DMS53 (cell line): ENCODE measurements around the gene C7orf57.
"Not testable (repeated sequence)": the region's sequence is repeated elsewhere in the genome, so short reads cannot be mapped to it uniquely, and the experiment has no call there.

Experiments
- DNase-seq: peaks from one replicate; lab custom pipeline; 2025; lab: John Stamatoyannopoulos, UW

The C7orf57 gene

DNA sequence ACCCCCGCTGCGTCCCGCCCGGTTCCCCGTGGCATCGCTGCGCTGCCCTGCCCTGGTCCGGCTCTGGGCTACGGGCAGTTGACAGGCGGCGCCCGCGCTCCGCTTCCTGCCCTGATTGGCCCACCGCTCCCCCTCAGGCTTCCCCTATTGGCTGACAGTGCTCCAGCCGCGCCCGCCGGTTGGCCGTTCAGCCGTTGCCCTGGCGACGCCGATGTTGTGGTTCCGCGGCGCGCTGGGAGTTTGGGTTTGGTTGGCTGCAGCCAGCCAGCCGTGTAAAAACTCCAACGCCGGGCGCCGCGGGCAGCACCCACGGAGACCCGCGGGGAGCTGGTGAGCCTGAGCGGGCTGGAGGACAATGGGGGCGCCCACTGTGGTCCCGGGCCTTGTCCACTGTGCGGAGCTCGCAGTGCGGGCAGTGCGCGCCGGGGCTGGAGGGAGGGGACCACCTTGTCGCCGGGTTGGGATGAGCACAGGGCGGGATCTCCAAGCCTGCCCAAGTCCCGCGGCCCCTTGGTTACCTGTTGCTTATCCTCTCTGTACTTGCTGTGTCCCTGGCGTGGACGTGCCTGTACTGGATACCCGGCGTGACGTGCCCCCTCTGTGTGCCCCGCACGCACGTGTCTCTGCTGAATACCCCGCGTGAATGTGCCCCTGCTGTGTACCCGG, at the start of gene C7orf57:
Gene C7orf57, plus strand, starts transcription at position 243 of the 666 bp plus-strand sequence. CDS start 766 bp downstream, outside the sequence.
- peak; percentile 97 for DNase-seq

DNA sequence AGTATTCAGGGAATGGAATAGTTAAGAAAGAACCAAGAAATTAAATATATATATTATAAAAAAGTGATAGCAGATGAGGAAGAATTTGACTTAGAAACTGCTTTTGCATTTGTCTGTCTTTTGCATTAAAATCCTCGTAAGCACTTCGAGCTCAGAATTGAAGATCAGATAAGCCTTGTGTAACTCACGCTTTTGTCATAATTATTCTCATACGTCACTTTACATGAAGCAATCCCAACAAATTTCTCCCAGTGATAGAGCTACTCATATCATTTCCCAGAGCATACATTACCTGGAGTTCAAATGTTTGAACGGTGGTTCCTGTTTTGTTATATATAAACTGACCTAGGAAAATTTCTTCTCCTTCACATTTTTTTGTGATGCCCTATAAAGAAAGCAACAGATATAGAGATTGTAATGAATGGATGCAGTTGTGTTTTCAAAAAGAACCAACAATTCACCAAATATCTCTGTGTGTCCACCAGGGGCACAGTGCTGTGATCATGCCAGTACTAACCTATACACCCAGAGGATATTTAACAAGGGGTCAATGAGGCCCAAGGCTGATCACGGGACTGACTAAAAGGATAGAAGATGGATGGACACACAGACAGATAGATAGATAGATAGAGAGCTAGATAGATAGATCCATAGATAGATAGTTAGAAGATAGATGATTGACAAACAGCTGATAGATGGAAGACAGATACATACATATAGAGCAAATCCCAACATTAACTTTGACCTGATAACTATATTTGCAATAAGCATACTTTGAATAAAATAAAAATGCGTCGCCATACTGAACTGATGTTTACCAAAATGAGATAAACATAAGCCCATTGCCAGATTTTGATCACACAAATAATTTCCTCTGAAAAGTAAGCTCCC, 46.6 kb upstream of the C7orf57 start:
- peak; percentile 60 for DNase-seq

DNA sequence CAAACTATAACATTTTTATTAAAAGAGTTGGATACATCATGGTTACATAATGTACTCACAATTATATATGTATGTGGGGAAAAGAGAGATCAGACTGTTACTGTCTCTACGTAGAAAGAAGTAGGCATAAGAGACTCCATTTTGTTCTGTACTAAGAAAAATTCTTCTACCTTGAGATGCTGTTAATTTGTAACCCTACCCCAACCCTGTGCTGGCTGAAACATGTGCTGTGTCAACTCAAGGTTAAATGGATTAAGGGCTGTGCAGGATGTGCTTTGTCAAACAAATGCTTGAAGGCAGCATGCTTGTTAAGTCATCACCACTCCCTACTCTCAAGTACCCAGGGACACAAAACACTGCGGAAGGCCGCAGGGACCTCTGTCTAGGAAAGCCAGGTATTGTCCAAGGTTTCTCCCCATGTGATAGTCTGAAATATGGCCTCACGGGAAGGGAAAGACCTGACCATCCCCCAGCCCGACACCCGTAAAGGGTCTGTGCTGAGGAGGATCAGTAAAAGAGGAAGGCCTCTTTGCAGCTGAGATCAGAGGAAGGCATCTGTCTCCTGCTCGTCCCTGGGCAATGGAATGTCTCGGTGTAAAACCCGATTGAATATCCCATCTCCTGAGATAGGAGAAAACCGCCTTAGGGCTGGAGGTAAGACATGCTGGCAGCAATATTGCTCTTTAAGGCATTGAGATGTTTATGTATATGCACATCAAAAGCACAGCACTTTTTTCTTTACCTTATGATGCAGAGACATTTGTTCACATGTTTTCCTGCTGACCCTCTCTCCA, 45.5 kb upstream of the C7orf57 start:
- peak; percentile 85 for DNase-seq

DNA sequence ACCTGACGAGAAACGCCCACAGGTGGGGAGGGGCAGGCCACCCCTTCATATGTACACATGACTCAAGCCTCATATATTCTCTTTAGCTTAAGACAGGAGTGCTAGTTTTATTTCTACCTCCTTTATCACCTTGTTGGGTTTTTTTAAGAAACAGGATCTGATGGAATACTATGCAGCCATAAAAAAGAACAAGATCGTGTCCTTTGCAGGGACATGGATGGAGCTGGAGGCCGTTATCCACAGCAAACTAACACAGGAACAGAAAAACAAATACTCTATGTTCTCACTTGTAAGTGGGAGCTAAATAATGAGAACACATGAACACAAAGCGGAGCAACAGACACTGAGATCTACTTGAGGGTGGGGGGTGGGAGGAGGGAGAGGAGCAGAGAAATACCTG, 44.8 kb upstream of the C7orf57 start:
- no peak for DNase-seq

DNA sequence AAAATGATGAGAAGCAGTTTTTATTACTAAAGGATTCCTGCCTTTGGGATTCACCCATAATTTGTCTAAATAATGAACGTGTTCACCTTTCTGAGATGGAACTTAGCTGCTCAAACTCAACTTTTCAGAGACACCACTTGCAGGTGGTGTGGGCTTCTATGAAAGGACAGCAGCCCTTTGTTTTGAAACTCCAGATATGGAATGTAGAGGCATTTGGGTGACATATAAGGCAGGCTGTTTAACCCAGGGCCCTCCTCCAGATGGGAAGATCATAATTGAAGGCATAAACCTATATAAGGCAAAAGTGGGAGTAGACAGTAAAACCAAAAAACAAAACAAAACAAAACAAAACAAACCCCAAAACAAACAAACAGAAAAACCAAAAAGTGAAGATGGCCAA, 44.1 kb upstream of the C7orf57 start:
- peak; percentile 28 for DNase-seq

DNA sequence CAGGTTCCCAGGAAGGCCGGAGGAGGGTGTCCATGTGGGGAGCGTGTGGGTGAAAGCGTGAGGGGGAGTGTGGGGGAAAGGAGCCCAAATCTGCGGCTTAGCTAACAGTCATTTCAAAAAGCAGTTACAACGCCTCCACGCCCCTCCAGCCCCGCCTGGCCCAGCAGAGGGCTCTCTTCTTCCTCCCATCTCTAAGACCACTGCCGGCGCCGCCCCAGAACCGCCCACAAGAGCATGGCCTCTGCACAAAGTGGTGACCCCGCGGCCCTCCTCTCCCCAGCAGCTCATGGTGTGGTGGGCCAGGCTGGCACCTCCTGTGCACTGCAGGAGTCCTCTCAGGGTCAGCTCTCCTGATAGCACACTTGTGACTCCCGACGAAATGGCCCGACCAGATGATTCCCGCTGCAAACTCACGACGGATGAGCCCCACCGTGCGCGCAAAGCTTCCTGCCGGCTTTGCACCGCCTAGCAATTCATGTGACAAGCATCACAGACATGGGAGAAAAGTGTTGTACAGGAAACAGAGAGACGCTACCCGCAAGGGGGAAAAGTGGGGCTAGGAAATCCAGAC, 43.5 kb upstream of the C7orf57 start:
- peak; percentile 95 for DNase-seq

DNA sequence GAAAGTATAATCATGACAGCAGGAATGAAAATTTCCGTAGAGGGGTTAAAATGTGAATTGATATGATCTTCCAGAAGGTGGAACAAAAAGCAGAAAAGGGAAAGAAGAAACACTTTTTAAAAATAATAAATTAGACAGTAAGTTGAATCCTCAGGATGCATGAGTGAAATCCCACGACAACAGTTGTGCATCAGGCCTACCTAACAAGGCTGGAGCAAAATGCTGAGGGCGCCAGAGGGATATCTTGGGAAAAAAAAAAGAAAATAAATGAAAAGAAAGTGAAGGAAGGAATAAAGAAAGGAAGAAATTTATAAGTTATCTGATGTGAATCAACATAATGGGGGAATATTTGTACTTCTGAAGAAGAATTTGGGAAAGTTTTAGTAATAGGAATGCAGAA, 42.9 kb upstream of the C7orf57 start:
- peak; percentile 52 for DNase-seq

DNA sequence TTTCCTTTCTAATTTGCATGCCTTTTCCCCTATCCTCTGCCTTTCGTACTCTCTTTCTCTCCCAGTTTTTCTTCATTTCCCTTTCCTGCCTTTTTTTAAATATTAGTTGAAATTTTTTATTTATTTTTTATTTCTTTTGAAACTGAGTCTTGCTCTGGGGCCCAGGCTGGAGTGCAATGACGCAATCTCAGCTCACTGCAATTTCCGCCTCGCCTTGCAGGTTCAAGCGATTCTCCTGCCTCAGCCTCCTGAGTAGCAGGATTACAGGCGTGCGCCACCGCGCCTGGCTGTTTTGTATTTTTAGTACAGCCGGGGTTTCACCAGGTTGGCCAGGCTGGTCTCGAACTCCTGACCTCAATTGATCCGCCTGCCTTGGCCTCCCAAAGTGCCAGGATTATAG, 35.9 kb upstream of the C7orf57 start:
- no peak for DNase-seq

DNA sequence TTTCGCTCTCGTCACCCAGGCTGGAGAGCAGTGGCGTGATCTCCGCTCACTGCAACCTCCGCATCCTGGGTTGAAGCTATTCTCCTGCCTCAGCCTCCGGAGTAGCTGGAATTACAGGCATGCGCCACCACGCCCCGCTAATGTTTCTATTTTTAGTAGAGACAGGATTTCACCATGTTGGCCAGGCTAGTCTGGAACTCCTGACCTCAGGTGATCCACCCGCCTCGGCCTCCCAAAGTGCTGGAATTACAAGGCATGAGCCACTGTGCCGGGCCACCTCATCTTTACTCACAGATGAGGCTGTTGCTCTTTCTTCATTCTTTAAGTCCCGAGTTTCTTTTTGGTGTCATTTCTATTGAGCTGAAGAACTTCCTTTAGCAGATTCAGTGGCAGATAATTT, 35.2 kb upstream of the C7orf57 start:
- not testable (repeated sequence) for DNase-seq

DNA sequence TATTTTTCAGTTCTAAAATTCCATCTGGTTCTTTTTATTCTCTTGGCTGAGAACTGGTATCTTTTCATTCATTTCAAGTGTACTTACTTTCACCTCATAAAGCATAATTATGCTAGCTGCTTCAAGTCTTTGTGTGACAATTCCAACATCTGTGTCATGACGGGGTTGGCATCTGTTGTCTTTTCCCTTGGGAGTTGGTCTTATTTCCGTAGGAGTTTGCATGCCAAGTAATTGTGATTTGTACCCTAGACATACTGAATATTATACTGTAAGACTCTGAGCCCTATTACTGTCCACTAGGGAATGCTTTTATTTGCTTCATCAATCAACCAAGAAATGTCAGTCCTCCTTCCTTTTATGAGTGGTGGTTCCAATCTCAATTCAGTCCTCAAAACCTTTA, 31.3 kb upstream of the C7orf57 start:
- no peak for DNase-seq

DNA sequence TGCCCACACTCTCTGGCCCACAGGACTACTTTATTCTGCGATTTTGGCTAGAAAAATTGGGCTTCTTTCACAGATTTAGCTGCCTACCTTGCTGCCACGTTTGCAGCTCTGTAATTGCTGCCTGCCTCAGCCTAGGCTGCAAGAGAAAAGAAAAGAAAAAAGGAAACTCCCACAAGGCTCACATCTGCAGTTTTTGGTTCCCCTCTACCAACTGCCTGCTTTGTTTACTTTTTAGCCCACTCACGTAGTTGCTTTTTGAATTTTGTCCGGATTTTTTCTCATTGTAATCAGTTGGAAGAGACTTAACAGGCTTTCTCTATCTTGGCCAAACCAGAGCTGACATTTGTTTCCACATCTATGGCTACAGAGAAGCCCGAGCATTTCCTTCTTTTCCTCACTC, 30.7 kb upstream of the C7orf57 start:
- DNase-seq: no peak

DNA sequence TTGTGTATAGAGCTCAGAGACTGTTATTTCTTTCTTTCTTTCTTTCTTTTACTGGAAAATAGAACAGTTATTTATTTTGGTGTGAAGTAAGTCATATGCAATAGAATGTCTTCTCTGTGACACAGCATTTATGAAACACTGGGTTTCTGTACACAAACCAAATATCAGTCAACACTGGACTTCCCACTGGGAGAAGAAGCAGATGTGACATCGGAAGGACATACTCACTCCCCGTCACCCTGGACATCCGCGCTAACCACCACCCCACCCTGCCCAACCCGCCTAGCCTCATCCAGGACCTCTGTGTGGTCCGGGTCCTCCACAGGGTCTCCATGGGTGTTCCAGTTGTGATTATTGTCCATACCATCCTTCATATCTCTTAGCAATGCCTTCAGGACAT, 28.5 kb upstream of the C7orf57 start:
- DNase-seq: no peak

DNA sequence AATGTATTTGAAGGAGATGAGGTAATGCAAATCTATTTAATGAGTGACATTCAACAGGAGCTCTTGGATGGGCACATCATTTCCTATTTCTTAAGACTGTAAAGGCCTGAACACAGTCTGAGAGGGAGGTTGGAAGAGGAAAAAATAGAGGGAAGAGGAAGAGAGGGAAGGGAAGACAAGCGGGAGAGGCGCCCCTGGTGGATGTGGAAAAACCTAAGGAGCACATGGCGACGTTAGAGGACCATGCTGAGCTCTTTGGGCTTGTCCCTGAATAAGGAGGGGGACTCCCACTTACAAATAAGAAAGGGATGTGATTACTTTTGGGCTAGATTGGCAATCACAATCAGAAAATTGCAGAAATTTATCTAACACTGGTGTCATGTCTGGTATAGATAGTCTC, 26.1 kb upstream of the C7orf57 start:
- DNase-seq: no peak

DNA sequence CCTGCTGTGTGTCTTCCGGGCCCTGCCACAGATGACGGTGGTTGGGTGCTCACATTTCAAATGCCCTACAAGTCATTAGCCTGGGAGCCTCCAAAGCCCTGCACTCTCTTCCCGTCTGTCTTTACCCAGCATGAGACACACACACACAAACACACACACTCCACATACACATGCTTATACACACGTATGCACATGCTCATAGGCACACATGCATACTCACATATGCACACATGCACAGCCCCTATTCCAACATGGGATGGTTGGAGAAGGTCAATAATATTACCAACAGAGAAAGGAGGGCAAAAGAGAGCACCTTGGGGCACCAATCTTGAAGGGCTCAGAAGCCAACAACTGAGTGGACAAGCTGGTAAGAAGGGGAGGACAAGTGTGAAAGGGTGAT, 25.4 kb upstream of the C7orf57 start:
- DNase-seq: no peak

DNA sequence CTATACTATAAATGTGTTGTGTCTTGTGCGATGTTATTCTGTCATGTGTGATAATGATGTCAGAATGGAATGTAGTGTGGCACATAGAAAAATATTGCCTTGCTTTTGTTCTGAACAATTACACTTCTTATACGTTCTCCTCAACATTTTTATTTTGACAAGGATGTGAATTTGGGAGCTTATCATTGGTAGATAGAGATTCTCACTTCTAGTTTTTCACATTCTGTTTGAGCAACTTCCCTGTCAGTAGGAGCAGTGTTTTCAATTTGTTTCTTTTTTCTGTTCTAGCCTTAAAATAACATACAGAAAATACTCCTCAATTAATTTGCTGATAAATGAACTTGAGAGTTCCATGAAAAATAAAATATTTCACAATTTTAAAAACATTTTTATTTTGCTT, 24.0 kb upstream of the C7orf57 start:
- DNase-seq: no peak

DNA sequence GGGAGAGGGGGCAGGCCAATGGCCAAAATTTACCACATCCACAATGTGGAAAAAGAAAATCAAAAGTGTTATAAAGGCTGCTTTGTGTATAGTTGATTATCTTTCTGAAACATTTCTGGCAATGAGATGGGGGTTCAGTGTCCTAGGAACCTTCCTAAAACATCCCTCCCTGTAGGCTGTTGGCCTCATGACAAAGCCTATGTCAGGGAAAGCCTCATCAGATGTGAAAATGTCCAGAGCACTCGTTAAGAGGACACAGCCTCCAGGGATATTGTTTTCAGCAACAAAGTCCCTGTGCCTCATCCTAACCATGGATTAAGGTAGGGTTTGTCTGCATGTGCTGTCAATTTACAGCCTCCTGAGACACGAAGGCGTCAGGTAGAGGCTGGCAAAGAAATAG, 23.4 kb upstream of the C7orf57 start:
- no peak for DNase-seq

DNA sequence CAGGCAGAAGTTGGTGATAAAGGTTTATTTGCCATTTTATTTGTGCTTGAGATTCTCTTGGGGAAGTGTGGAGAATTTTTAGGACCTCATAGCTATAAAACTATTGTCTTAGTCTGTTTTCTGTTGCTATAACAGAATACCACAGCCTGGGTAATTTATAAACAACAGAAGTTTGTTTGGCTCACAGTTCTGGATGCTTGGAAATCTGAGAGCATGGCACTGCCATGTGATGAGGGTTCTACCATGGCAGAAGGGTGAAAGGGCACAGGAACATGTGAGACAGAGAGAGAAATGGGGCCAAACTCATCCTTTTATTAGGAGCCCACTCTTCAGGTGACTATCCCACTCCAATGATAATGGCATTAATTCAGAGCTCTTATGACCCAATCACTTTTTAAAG, 18.7 kb upstream of the C7orf57 start:
- DNase-seq: no peak

DNA sequence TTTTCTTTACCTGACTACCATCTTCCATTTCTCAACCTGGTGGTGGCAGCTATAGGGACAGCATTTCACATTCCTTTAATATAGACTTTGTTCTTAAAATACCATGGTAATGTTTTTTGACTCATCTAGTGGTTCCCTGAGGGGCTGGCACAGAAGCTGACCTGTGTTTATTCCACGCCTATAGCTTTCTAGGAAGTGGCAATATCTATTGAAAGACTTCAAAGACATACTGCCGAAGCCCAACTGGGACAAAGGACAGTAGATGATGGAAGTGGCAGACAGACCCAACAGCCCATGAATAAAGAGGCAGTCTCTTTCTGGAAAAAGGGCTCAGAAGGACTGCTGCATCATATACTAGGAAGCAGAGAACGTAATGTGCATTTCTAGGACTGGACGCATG, 17.7 kb upstream of the C7orf57 start:
- DNase-seq: no peak

DNA sequence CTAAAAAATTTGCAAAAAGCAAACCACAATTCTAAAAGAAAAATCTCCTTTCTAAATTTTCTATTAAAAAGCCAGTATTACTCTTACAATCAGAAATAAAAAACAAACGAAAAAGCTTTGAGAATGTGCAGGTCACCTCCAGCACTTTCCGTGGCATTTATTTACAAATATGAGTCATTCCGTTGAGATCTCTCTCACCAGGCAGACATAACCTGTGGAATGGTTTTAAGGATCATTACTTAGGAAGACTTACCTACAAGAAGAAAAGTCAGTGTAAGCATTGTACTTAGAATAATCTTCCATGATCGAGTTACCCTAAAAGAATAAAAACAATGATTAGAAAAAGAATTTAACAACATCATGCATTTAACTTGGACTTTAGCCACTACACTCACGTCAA, 9.7 kb upstream of the C7orf57 start:
- DNase-seq: peak; percentile 81

DNA sequence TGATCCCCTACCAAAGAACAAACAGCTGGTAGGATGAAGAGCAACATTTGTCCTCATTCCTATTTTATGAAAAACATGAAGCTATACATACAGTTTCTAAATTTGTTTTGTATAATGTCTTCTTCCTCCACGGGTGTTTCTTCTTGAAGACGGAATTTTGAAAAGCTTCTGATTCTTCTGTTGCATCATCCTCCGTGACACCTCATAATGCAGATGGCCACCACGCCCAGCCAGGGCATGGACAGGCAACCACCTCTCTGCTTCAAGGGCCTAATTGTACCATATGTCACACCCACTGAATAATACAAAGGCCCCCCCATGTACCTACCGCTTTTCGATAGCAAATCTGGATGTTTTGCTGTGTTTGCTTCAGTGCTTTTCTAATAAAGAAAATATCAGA, 6.4 kb upstream of the C7orf57 start, which contains the start of gene SUN3:
Gene SUN3, minus strand, starts transcription at position 170 of the 400 bp plus-strand sequence. Its CDS starts 169 bp downstream, at position 1.
- DNase-seq: no peak

DNA sequence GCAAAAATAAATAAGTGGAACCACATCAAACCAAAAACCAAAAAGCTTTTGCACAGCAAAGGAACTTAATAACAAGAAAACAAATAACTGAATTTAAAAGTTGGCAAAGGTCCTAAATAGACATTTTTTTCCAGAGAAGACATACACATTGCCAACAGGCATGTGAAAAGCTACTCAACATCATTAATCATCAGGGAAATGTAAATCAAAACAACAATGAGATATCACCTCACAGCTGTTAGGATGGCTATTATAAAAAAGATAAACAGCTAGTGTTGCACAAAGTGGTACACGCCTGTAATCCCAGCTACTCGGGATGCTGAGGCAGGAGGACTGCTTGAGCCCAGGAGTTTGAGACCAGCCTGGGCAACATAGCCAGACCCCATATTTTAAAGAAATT, 4.2 kb upstream of the C7orf57 start:
- peak; percentile 17 for DNase-seq

DNA sequence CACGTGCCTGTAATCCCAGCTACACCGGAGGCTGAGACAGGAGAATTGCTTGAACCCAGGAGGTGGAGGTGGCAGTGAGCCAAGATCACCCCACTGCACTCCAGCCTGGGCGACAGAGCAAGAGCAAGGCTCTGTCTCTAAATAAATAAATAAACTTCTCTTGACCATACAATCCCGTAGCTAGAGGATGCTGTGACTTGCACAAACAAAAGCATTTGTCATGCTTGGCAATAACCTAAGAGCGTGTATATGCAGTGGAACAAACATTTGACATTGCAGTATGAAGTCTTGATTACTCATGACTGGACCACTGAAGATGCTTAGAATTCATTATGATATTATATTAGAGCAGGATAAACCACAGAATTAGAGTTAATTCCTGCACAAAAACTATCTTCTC, 1.4 kb upstream of the C7orf57 start:
- DNase-seq: peak; percentile 92
